Measurements from ENCODE around the gene ZNF45.
"Not testable (repeated sequence)": the region's sequence is repeated elsewhere in the genome, so short reads cannot be mapped to it uniquely, and the experiment has no call there.

ZNF45 gene

GRCh38 chr19:43934985-43935708, at the start of gene ZNF45:
ZNF45 (minus strand) TSS chr19:43935282; CDS start chr19:43922185, 13,097 bp downstream.
- peak; percentile 87 to 92 for DNase-seq

GRCh38 chr19:43984687-43985000, 49.6 kb upstream of the ZNF45 start:
- DNase-seq = no peak

DNA sequence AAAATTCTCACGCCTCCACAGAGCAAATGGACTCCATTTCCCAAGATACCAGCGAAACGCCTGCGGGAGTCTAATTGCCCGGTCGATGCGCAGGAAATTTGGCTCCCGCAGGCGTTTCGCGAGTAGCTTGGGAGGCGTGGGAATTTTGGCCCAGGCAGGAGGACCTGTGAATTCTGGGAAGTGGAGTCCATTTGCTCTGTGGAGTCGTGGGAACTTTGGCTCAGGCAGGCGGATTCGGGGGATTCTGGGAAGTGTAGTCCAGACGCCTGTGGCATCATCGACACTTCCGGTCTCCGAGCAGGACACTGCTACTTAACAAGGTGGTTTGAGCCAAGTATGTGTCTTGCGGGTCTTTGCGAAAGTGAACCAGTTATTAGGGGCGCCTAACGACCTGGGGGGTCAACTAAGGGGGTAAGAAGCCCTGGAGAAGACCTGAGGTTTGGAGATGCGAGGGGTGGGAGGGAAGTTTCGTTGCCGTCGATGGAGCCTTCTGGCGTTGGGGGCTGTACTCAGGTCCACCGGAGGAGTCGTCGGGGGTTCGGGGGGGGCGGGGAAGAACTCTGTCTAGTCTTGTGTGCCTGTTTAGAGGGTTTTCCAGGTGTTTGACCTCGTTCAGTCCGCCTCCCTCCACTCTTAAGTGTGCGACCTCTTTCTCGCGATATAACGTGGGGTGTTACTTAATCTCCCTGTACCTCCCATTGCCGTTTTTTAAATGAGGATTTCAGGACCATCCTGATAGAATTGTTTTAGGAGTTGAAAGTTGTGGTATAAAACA, 49.0 kb upstream of the ZNF45 start, which contains the start of gene ZNF155:
Gene ZNF155, plus strand, starts transcription at position 277 of the 775 bp plus-strand sequence. CDS start 4,356 bp downstream, outside the sequence.
- DNase-seq = peak; percentile 75 to 83

GRCh38 chr19:43983544-43983911, 48.4 kb upstream of the ZNF45 start:
- DNase-seq = no peak

DNA sequence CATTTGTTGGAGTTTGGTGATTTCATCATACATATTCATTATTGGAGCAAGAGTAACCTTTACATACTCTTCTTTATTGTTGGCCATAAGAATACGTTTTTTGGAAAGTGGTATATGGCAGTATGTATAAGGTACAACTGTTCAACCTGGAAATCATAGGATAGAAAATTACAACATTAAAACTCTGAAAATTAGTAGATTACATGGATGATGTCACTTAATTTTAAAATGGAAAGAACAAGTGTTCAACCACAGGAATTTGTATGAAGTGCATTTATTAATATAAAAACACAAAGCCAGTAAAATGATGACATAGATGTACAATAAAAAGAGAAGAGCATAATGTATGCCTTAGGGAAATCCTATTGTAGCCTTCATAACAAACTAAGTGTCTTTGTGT, 41.6 kb upstream of the ZNF45 start:
- no peak for DNase-seq

- DNase-seq = no peak
These were observed 31.1 kb upstream of the ZNF45 start for GRCh38 chr19:43966079-43966694.

DNA sequence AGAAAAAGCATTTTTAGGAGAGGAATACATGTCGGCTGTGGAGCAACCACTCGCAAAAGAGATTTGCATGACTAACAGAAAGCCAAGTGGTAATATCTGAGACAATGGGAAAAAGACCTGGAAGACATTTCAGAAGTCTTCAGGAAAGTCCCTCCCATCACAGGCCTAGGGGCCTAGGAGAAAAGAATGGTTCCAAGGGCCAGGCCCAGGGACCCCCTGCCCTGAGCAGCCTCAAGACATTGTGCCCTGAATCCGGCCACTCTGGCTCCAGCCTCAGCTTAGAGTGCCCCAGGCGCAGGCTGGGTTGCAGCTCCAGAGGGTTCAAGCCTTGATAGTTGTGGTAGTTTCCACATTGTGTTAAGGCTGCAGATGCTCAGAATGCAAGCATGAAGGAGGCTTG, 25.3 kb upstream of the ZNF45 start:
- DNase-seq = no peak

- no peak for DNase-seq
These were observed 22.8 kb upstream of the ZNF45 start for GRCh38 chr19:43957891-43958290.

DNA sequence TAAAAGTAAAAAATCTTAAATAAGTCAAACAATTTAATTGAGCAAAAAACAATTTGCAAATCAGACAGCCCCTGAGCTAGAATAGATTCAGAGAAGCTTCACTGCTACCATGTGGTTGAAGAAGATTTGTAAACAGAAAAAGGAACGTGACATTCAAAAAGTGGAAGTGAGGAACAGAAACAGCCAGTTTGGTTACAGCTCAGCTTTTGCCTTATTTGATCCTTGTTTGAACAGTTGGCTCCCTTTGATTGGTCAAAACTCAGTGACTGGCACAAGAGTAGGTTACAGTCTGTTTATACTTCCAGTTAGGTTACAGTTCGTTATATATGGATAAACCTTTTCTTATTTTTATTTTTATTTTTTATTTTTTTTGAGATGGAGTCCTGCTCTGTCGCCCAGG, 21.7 kb upstream of the ZNF45 start:
- no peak for DNase-seq

DNA sequence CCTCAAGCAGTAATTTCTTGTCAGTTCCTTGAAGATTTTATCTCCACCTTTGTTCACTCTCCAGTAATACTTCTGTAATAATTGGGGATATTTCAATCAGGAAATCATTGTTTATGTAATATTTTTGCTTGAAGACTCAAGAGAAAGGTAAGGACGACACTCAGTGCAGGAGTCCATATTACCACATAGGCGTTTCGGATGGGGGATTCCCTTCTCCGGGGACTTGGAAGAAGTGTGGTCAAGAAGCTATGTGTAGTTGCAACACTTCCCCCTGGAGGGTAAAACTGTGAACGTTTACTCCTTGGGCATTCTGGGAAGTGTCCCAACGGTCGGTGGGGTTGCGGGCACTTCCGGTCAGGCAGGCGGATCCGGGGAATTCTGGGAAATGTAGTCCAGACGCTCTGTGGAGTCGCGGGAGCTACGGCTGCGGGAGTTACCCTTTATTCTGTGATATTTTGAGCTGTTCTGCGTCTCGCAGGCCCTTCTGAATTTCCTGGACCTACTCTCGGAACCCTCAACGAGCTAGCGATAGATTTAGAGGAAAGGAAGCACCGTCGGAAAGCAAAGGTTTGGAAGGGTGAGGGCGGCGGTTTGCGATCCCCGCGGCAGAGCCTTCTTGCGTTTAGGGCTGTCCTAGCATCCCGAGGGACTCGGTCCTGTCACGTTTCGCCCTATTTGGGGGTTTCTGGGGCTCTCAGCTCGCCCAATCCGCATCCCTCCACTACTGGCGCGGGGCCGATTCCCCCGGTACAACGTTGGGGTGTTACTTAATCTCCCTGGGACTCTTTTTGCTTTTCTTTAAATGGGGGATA, 16.0 kb upstream of the ZNF45 start, which contains the start of gene ZNF221:
Gene ZNF221, plus strand, starts transcription at position 395 of the 812 bp plus-strand sequence. CDS start 11,499 bp downstream, outside the sequence.
- peak; percentile 81 to 82 for DNase-seq

DNA sequence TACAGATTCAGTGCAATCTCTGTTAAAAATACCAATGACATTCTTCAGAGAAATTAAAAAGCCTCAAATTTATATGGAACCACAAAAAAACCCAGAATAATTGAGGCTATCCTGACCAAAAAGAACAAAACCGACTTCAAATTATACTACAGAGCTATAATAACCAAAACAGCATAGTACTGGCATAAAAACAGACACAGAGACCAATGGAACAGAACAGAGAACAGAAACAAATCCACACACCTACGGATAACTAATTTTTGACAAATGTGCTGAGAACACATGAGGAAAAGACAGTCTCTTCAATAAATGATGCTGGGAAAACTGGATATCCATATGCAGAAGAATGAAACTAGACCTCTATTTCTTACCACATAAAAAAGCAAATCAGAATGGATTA, 14.7 kb upstream of the ZNF45 start:
- DNase-seq = not testable (repeated sequence)

GRCh38 chr19:43947412-43947811, 12.3 kb upstream of the ZNF45 start:
- not testable (repeated sequence) for DNase-seq

DNA sequence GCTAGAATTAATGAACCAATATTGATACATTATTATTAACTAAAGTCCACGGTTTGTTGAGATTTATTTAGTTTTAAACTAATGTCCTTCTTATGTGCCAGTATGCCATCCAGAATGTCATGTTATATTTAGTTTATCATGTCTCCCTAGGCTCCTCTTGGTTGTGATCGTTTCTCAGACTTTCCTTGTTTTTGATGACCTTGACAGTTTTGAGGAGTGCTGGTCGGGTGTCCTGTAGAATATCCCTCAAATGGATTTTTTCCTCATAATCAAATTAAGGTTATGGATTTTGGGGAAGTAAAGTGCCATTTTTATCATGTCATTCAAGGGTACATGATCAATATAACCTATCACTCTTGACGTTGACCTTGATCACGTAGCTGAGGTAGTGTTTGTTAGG, 6.1 kb upstream of the ZNF45 start:
- DNase-seq = no peak

DNA sequence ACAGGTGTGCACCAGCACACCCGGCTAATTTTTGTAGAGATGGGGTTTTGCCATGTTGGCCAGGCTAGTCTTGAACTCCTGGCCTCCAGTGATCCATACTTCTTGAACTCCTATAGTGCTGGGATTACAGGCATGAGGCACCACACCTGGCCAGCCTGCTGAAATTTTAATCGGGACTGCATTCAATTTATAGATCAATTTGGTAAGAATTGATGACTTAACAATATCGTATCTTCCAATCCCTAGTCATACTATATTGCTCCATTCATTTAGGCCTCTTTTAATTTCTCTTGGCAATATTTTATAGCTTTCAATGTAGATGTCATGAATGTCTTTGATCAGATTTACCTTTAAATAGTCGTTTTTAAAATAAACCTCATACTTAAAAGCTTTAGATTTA, 5.6 kb upstream of the ZNF45 start:
- DNase-seq = no peak

GRCh38 chr19:43939557-43940260, 4.6 kb upstream of the ZNF45 start:
- no peak for DNase-seq

DNA sequence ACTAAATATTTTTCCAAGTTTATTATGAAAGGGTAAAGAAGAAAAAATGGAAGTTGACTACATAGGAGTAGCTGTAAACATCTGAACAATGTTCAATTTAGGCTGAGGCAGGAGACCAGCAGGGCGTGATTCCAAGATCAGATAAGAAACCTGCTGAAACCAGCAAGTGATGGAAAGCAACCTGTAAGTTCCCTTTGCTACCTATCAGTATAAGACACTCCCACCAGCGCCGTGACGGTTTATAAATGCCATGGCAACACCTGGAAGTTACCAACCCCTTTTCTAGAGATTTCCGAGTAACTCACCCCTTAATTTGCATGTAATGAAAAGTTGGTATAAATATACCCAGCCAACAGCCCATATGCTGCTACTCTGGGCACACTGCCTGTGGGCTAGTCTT, 1.1 kb upstream of the ZNF45 start:
- no peak for DNase-seq

DNA sequence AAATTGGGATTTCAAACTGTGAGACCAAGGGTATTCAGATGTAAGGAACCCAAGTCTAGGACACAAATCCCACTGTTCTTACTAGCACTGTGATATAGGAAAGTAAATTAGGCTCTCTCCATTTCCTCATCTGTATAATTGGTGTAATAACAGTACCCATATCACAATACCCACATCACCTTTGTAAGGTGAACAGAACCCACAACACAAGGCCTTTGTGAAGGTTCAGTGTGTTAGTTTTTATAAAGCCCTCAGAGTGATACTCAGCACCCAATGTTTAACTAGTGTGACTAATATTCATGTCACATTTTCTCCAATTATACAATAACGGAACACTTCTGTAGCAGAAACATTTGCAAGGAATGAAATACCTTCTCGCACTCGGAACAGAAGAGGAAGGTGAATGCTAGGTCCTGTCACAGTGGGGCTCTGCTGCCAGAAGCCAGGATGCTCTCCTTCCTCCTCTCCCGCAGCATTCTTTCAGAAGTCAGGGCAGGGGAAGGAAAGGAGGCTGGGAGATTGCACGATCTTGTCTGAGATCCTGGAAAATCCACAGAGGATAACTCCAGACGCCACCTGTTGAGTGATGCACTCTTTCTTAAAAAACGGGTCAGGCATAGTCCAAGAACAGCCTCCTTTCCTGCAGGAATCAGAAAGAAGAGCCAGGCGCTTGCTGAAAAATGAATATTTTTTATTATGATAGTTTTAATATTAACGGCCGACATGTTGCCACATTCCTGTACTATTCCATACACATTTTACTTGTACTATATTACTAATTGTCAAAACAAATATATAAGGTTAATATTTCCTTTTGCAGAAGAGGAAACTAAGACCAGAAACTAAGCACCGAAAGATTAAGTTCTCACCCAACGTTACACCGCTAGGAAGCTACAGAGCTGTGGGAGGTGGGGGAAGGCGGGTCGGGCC, 762 bp downstream of the ZNF45 start:
- no peak for DNase-seq

DNA sequence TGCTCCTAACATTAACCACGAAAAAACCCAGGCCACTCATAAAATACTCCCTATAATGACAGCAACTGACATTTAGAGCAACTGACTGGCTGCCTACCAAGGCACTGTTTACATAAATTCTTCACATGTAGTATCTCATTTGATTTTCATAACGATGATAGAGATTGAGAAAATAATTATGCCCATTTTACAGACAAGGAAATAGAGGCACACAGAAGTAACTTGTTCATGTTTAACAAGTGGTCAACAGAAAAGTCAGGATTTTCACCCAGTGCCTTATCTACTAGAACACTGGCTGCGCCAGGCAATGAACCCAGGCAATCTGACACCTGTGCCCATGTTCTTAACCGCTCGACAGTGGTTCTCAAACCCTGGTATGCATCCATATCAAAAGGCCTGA, 6.3 kb downstream of the ZNF45 start:
- DNase-seq = no peak

GRCh38 chr19:43923875-43924274, 11.2 kb downstream of the ZNF45 start:
- no peak for DNase-seq

DNA sequence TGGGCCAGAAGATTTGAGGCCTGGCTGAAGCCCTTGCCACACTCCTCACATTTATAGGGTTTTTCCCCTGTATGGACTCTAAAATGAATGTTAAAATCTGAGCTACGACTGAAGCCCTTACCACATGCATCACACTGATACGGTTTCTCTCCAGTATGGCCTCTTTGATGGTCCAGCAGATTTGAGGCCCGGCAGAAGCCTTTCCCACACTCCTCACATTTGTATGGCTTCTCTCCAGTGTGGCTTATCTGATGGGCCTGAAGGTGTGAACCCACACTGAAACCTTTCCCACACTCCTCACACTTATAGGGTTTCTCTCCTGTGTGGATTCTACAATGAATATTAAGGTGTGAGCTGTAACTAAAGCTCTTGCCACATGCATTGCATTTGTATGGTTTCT, 21.0 kb downstream of the ZNF45 start:
- DNase-seq = no peak

- DNase-seq = no peak
These were observed 21.7 kb downstream of the ZNF45 start for GRCh38 chr19:43913383-43913782.
